GM21825 (cell line): ENCODE data around the gene LAGE3.

ENCODE experiments used
- ATAC-seq: cut with Tn5 transposase; IDR thresholded peaks from one replicate; pipeline ENCODE4 v1.9.1; 2021; ENCODE audit warnings: mild to moderate bottlenecking, moderate library complexity; ENCODE audit not compliant: unreplicated experiment

LAGE3 gene

GRCh38 chrX:154458954-154459778 is 19.9 kb downstream of the LAGE3 start:
- ATAC-seq = no peak

GRCh38 chrX:154458116-154458953 is 20.7 kb downstream of the LAGE3 start, which contains the start of gene PLXNA3:
Gene PLXNA3, plus strand, starts transcription at chrX:154458281. Its CDS starts 1,903 bp downstream, at chrX:154460184.
- peak; percentile 44 for ATAC-seq

GRCh38 chrX:154457491-154458115 is 21.5 kb downstream of the LAGE3 start:
- peak; percentile 61 for ATAC-seq

GRCh38 chrX:154452823-154453222 is 26.3 kb downstream of the LAGE3 start:
- no peak for ATAC-seq

GRCh38 chrX:154450312-154450711 is 28.8 kb downstream of the LAGE3 start:
- ATAC-seq = no peak

- ATAC-seq = no peak
Observed at GRCh38 chrX:154449618-154450017, 29.5 kb downstream of the LAGE3 start.

- no peak for ATAC-seq
Observed at GRCh38 chrX:154448484-154448883, 30.6 kb downstream of the LAGE3 start.

- no peak for ATAC-seq
Observed at GRCh38 chrX:154446430-154446829, 32.7 kb downstream of the LAGE3 start.

GRCh38 chrX:154445776-154446175 is 33.3 kb downstream of the LAGE3 start:
- ATAC-seq = no peak

- ATAC-seq = no peak
Observed at GRCh38 chrX:154444755-154445246, 34.3 kb downstream of the LAGE3 start.

- peak; percentile 74 for ATAC-seq
Observed at GRCh38 chrX:154443992-154444754, 34.9 kb downstream of the LAGE3 start, which contains the start of gene FAM50A. Gene FAM50A, plus strand, starts transcription at chrX:154444141. Its CDS starts 95 bp downstream, at chrX:154444236.

GRCh38 chrX:154443479-154443910 is 35.6 kb downstream of the LAGE3 start:
- no peak for ATAC-seq

- ATAC-seq = no peak
Observed at GRCh38 chrX:154441984-154442707, 36.9 kb downstream of the LAGE3 start.

- no peak for ATAC-seq
Observed at GRCh38 chrX:154441564-154441963, 37.5 kb downstream of the LAGE3 start.

GRCh38 chrX:154440623-154441357 is 38.3 kb downstream of the LAGE3 start:
- no peak for ATAC-seq

GRCh38 chrX:154439841-154440240 is 39.2 kb downstream of the LAGE3 start:
- ATAC-seq = no peak

GRCh38 chrX:154437971-154438893 is 40.8 kb downstream of the LAGE3 start:
- no peak for ATAC-seq
